GM21423 (cell line): ENCODE measurements around the gene LFNG.

Source experiments
- ATAC-seq: cut with Tn5 transposase; IDR thresholded peaks from one replicate; pipeline ENCODE4 v1.9.1; 2021; ENCODE audit warnings: mild to moderate bottlenecking, moderate library complexity; ENCODE audit not compliant: unreplicated experiment

Gene LFNG

DNA sequence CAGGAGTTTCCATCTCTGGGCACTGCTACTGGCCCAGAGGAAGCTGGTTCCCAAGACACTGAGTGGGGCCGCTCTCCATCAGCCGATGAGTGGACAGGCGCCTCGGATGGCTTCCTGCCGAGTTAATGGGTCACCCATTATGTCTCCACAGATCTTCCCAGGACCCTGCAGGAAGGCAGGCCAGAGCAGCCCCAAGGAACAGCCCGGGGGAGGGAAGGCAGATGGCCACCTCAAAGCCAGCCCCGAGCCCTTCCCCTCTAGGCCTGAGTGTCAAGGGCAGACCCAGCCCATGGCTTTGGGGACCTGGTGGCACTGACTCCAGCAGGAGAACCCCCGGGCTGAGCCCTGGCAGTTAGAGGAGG is 3.4 kb upstream of the LFNG start:
- ATAC-seq: no peak

DNA sequence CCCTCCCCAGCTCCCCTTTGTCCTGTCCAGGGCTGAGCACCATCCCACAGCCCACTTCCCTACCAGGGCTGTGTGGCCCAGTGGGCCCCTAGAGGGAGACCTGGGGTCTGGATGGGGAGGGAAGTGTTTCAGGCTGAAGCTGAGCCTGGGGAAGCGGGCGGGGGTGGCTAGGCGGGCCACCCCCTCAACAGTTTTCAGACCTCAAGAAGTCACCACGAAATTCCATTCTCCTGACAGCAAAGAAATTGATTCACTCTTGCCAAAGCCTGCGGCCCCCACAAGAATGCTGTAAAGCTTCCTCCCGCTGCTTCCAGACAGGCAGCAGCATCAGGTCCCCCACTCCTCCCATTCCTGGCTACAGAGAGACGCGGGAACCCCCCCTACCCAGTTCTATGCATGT is 2.5 kb upstream of the LFNG start:
- no peak for ATAC-seq

GRCh38 chr7:2517678-2518507 is 1.7 kb upstream of the LFNG start:
- no peak for ATAC-seq

DNA sequence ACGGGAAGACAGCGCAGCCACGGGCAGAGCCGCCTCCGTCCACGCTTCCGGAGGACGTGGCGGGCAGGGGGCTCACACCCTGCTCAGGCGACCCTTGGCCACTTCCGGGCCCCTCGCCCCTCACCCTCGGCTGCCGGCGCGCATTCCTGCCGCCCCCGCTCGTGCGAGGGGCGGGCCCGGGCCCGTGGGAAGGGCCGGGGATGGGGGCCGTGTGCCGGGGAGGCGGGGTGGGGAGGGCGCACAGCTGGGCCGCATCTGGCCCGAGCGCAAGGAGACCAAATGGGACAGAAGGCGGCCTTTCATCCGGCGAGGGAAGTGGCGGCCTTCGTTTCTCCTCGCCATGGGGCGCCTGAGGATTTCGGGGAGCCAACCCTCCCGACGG is 846 bp upstream of the LFNG start:
- no peak for ATAC-seq

DNA sequence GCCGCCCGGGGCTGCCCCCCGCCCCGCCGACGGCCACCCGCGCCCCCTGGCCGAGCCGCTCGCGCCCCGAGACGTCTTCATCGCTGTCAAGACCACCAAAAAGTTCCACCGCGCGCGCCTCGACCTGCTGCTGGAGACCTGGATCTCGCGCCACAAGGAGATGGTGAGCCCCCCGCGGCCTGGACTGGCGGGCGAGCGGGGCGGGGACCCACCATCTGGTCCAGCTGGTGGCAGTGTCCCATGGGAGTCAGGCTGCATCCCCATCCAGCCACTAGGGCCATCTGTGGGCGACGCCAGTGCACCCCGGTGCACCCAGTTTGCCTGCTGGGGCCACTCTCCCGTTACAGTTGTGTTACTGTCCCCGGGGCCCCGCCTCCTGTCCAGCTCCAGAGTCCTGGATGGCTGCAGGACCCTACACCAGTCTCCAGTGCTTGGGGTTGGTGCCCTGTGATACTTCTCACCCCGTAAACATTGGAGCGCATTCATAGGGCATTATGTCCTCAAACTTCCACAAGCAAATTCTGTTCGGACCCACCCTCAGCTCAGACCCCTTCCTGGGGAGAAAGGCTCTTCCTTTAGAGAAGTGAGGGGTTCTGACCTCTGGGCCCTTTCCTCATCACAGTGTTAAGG is 672 bp downstream of the LFNG start:
- ATAC-seq: no peak

DNA sequence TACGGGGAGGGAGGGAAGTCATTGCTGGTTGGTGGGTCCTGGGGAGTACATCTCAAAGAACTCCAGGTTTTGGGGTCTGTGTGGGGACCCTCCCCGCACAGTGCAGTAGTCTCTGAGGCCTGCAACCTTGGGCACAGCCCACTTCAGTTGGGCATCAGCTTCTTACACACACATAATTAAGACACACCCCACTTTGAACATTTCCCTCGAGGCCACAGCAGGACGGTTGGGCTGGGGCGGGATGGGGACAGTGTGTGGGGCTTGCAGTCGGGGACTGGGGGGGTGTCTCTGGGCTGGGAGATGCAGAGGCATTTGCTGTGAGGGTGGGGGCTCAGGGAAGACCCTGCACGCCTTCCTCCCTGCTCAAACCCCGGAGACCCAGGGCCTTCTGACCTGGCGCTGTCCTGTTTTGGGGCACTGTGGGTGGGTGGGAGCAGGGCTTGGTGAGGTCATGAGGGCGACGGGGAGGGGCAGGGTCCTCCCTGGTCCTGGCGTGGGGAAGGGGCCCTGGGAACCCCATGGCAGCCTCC is 1.3 kb downstream of the LFNG start:
- ATAC-seq: no peak

DNA sequence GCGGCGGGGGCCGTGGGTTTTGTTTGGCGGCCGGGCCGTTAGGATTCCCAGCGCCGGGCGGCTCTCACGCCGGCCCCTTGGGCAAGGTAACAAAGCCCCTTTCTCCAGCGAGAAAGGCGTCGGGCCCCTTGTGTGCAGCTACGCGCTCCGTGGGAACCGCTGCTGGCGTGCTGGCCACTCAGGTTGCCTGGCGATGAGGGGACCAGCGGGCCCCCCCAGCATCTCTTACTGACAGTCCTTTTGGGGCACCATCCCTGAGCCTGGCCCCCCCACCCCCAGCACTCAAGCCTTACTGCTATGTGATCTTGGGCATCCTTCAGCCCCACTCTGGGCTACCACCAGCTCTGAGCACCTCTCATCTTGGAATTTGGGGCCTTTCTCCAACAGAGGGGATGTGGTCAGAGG is 1.8 kb downstream of the LFNG start:
- no peak for ATAC-seq

DNA sequence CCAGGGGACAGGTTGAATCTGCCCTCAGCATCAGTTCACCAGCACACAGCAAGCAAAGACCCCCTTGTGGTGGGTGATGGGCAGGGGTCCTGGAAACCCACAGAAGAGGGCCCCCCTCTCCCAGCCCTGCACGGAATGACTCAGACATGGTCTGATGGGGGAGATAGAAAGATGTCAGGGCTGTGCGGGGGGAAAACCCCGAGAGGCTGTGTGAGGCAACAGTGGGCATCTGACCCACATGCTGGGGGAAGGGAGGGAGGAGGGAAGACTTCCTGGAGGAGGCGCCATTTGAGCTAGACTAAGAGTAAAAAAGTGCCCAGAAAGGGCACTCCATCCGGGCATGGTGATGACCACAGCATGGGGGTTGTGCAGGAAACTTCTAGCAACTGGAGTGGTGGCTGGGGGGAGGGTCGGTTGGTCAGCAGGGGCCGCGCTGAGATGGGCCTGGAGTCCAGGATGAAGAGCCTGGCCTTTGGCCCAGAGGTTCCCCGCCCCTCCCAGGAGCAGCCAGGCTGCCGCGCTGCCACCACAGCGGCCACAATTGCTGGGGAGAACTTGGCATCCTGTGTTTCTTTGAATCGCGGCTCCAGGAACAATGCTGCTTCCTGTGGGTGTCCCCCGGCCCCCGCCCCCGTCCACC is 2.5 kb downstream of the LFNG start:
- ATAC-seq: no peak

- no peak for ATAC-seq
These were observed 3.3 kb downstream of the LFNG start for GRCh38 chr7:2522780-2523433.

GRCh38 chr7:2523461-2523936 is 3.9 kb downstream of the LFNG start:
- ATAC-seq: no peak

- no peak for ATAC-seq
These were observed 4.6 kb downstream of the LFNG start for GRCh38 chr7:2523941-2524807.

DNA sequence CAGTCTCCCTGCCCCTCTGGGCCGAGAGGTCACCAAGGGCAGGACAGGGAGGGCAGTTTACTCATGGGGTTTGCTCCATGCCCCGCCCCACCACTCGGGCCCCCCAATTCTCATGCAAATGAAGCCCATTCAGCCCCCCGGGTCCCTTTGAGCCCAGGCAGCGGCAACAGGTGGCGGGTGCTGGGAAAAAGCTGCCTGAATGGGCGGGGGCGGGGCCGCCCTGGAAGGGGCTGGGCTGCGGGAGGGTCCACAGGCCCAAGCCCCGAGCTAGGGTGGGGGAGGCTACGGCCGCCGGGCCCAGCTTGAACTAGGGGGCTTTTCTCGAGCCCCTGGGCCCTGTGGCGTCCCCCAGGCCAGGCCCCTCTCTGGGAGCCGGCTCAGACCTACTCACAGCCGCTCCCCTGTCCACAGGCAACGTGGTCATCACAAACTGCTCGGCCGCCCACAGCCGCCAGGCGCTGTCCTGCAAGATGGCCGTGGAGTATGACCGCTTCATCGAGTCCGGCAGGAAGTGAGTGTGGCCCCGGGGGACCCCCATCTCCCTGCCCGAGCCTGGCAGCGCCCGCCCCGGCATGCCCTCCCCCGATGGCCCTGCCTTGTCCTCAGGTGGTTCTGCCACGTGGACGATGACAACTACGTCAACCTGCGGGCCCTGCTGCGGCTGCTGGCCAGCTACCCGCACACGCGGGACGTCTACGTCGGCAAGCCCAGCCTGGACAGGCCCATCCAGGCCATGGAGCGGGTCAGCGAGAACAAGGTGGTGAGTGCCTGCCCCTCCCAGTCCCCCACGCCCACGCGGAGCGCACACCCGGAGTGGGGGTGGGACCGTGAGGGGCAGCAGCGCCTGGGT is 5.5 kb downstream of the LFNG start:
- no peak for ATAC-seq

- ATAC-seq: no peak
These were observed 6.4 kb downstream of the LFNG start for GRCh38 chr7:2525658-2526630.

GRCh38 chr7:2526659-2527504 is 7.3 kb downstream of the LFNG start:
- ATAC-seq: no peak

DNA sequence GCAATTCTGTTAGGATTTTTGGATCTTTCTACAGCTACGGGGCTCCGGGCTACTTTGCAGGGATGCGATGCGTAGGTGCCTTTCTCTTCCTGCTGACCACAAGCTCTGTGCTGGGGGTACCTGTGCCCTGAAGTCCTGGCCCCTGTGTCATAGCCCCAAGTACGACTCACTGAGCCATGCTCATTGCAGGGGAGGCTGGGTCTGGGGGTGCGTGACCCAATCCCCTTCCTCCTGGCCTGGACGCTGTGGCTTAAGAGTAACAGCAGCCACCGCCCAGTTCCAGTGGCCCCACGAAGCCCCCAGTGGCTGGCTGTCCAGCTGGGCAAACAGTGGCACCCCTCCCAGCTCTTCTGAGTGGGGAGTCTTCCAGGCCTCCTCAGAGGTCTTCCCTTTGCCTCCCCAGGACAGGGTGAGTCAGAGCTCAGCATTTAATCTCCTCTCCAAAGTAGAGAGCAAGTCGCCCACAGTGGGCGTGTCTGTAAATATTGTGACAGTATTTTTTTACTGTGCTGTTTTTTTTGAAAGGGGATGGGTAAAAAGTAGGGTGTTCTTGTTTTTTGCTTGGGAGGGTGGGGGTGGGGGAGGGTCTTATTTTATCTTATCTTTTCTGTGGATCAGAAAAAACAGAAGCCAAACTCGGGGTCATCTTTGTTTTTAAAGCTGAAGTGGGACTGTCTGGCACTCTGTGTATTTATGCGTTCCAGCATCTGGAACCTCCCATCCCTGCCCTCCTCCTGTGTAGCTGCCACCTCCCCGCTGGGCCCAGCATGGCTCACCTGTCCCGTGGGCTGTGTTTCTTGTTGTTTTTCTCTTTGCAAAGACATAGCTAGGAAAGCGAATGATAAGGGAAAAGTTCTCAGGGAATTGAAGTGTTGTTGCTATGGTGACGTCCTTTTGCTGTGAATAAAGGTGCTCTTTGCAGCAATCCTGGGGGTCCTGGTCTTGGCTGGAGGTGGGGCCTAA is 8.2 kb downstream of the LFNG start:
- ATAC-seq: no peak

DNA sequence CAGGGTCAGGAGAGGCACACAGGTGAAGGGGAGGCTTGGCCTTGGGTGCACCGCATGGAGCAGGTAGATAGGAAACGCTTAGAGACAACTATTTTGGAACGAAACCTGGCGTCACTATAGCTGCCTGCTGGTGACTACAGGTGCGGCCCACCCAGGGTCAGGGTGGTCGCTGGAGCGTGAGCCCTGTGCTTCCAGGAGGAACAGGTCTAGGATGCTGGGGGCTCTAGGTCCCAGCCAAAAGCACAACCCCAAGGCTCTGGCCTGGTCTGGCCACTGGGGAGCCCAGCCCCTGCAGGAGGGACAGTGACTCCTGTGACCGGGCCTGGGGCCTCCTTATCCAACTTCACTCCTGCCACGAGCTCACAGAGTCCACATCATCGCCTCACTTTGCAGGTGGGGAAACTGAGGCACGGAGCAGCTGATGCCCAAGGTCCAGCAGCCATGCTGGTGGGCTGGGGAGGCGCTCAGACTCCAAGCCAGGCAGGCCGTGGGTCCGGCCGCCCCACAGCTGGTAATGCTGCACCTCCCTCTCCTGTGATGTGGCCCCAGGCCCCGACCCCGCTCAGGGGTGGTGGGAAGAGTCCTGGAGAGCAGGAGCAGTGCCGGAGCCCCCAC is 9.0 kb downstream of the LFNG start:
- ATAC-seq: no peak
